ENCODE data around the gene NECTIN1.
A peak's percentile ranks its signal among the peaks of the same experiment; 100 is the strongest.

NECTIN1 gene

DNA sequence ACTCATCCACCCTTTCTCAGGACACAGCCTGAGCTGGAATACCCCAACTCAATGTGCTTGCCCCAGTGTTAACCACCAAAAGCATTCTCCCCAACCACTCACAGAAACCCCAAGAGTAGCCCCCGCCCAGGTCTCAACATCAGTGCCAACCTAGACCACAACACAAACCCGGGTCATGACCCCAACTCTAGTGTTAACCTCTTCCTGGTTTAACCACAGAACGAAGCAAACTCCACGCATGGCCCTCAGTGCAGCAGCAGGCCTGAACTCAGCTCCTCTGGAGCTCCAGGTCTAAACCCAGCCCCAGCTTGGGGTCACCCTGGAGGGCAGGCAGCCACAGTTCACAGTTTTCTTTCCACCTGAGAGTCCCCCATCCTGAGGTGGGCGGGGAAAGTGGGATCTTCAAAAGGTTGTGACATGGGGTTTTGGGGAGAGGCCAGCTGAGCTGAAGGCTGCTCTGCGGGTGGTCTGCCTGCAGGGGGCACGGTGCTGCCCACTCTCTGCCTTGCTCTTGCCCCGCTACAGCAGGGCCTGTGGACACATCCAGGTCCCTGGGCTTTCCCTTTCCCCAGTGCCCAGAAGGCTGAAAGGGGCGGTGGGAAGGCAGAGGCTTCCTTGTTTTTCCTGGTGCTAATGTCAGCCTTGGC lies 37.9 kb downstream of the NECTIN1 start:
- DNase-seq = peak; percentile 34

GRCh38 chr11:119689302-119689701 lies 39.7 kb downstream of the NECTIN1 start:
- DNase-seq = no peak

GRCh38 chr11:119688356-119688755 lies 40.6 kb downstream of the NECTIN1 start:
- no peak for DNase-seq

GRCh38 chr11:119687373-119688046 lies 41.5 kb downstream of the NECTIN1 start:
- no peak for DNase-seq

DNA sequence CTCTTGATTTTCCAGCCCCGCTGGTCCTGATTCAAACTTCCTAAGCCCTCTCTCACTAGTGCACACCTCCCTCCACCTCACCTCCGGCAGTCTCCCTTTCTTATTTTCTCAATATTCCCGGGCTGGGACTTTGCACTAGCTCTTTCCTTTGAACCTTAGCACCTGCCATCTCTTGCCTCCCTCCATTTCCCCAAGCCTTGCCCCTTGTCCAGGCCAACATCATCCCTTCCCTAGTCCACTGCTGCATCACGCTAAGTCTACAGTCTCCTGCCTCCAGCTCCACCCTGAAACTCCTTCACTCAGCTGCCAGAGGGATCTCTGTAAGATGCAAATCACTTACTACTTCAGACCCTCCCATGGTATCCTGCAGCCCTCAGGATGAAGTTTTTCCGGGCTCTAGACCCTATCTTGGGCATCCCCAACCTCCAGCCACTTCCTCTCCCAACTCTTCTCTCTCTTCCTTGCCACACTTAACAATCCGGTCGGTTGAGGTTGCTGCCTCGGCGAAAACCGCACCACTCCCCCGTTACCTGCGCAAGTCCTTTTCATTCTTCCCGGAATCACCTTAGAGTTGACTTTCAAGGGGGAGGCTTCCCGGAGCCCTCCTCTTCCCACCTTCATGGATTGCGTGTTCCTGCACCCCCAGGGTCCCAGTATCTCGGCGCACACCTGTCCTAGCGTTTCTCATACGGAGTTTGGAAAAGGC lies 42.7 kb downstream of the NECTIN1 start:
- DNase-seq = no peak

DNA sequence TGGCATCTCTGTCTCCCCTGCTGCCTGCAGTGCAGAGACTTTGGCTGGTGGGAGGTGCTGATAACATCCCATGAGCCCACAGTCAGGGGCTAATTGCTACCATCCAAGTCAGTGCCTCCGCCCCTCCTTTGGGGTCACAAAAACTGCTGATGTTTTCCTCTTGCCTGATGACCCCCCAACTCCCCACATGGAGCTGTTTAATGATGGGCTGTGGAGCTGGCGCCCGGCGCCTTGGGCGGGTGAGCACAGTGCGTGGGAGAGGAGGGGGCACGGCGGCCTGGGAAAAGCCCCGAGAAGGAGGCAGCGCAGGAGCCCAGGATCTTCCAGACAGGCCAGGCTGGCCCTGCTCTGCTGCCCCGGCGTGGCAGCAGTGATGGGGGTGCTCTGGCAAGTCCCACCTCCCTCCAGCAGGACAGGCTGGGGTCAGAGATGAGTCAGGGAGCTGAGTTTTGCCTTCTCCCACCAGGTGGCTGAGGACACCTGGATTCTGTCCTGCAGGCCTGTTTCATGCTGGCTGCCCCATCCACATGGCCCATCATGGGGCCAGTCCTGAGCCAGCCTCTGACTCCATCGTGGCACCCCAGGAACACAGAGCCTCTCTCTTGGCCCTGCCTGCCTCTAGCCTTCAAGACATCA lies 43.8 kb downstream of the NECTIN1 start:
- DNase-seq = no peak

GRCh38 chr11:119684361-119685110 lies 44.5 kb downstream of the NECTIN1 start:
- DNase-seq = no peak

DNA sequence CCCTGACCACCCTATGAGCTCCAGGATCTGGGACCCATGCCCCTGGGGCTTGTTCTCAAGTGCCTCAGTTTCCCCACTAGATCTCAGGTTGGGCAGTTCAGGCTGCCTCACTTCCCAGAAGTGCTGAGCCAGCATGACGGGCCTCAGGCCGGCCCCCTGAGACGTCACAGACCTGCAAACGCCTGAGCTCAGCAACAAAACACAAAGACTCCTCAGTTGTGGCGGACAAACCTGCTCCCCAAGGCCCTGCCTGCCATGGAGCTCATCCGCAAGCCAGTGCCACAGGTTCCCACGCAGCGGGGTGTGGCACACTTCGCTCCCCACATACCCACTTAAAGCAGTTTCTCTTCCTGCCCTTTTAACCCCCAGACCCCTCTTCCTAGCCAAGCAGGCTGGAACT lies 45.2 kb downstream of the NECTIN1 start:
- DNase-seq = no peak

GRCh38 chr11:119681361-119681910 lies 47.6 kb downstream of the NECTIN1 start:
- DNase-seq = no peak

DNA sequence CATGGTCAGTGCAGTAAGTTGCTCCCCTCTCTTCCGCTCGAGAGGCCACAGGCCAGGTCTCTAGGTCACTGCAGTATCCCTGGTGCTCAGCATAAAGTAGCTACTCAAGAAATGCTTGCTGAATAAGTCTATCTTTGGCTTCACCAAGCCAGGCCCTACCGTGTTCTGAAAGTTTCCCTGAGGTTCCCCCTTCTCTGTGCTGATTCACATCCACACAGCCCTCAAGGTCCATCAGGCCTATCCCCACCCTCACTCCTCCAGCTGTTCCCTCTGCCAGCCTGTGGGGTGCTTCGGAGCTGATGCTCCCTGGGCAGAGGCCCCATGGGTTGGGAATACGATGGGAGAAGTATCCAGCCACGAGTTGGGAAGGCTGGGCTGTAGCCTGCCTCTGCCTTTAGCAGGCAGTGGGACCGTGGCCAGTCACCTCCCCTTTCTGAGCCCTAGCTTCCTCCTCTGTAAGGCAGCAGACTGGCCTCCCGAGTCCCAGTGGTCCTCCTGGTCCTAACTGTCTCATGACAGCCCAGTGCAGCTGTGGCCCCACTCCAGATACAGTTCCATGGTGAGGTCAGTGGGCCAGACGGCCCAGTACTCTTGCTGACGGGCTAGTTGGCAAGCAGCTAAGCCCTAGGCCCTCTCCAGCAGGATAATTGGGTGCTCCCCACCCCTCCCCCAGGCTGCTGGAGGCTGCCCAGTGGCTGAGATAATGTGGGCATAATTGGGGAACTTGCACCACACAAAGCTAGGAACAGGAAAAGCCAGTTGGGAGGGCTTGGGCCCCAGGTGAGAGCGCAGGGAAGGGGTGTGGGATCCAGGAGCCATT lies 48.2 kb downstream of the NECTIN1 start:
- DNase-seq = no peak

GRCh38 chr11:119679346-119679745 lies 49.7 kb downstream of the NECTIN1 start:
- no peak for DNase-seq

DNA sequence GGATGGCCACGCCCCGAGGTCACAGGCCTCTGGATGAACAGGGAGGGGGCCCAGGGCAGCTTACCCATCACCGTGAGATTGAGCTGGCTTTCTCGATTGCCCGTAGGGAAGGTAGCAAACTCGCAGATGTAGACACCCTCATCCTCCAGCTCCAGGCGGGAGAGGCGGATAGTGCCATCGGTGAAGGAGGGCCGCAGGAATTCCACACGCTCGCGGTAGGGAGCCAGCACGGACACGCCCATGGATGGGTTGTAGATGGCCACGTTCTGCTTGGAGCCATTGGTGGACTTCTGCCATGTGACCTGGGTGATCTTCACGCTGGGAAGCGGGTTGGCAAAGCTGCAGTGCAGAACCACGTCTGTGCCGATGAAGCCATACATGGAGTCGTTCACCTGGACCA lies 50.6 kb downstream of the NECTIN1 start:
- DNase-seq = no peak

GRCh38 chr11:119677840-119678239 lies 51.2 kb downstream of the NECTIN1 start:
- DNase-seq = no peak

- no peak for DNase-seq
These were observed 52.5 kb downstream of the NECTIN1 start for GRCh38 chr11:119676461-119677020.

- peak; percentile 15 for DNase-seq
These were observed 55.2 kb downstream of the NECTIN1 start for GRCh38 chr11:119673759-119674336.

DNA sequence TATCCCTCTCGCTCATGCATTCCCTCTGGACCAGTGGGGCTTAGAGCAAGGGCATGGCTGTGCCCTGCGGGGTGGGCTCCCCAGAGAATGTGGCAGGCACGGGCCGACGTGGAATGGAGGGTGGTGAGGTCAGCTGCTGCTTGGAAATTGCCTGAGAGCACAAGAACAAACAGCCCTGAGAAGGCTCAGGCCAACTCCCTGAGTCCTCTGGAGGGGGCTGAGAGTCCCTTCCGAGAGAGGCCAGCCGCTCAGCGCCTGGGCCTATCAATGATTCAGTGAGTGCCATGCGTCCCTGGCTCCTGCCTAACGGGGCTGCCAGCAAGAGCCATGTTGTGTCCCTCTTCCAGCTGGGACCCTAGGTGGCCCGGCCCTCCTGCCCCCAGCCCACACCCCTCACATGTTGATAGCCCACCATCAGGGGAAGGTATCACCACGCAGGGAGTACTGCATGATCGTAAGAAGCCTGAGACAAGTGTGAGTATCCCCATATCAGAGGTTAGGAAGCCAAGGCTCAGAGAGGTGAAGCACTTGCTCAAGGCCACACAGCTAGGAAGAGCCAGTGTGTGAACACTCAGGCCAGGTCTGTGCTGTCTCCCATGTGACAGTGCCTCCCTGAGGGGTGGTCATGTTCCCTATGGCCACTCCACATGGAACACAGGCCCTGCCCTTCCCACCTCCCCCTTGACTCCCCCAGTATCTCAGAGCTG lies 55.8 kb downstream of the NECTIN1 start:
- no peak for DNase-seq

DNA sequence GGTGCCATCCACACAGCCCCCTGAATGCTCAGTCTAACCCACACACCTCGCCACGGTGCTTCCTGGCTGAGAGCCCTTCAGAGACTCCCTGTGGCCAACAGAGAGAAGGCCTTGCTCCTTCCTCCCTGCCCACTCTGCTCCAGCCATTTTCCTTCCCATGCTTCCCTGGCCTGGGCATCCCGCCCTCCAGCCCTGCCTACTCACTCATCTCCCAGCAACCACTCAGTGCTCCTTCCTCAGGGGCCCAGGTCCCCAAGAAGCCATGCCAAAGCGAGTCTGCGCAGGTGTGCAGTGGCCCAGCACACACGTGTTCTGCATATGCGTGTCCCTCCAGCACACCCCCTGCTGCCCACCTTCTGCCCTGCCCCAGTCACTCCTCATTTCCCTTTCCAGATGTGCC lies 56.4 kb downstream of the NECTIN1 start:
- DNase-seq = no peak

GRCh38 chr11:119671561-119672015 lies 57.4 kb downstream of the NECTIN1 start:
- no peak for DNase-seq

DNA sequence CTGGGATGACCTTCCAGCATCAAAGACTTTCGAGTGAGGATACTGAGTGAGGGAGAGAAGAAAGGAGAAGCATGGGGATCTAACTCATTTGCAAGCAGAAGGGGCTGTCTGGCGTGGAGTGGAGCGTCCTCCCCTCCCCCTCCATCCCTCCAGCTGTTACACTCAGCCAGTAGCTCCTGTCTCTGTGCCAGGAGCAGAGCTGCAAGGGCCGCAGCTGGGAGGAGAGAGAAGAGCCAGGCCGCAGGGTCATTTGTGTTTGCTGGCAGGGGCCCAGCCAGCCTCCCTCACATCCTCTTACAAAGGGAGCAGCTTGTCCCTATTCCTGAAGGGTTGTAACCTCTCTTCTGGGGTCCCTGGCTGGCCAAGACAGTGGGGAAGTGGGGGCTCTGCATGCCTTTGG lies 57.9 kb downstream of the NECTIN1 start:
- no peak for DNase-seq

- no peak for DNase-seq
These were observed 59.5 kb downstream of the NECTIN1 start for GRCh38 chr11:119669487-119669886.

Data from CD4-positive, alpha-beta T cell treated with Interleukin-10 for 1 hour (primary cell).